Activated naive CD4-positive, alpha-beta T cell treated with anti-CD3 and anti-CD28 coated beads for 36 hours (primary cell): ENCODE measurements around the gene AP2S1. TPM values are rescaled to one million over a fixed set of nuclear protein-coding genes. Genes with fewer than 3 reads are reported as not detected.
"Not testable (repeated sequence)": the region's sequence is repeated elsewhere in the genome, so short reads cannot be mapped to it uniquely, and the experiment has no call there.

ENCODE experiments used
- CTCF ChIA-PET: fragments of 350-600 bp; sonication (Branson Sonifier 250); formaldehyde crosslinking; loops from one replicate; lab custom pipeline; 2021; ENCODE audit warnings: antibody characterized with exemption; lab: Charles Lee
- DNase-seq: peaks from one replicate; pipeline ENCODE4 v3.0.0-alpha.2; 2020
- H3K27ac Mint-ChIP-seq: one replicate; pipeline ENCODE4 v1.8.0; 2021; ENCODE audit warnings: mild to moderate bottlenecking, mixed read lengths
- H3K27me3 Mint-ChIP-seq: one replicate; pipeline ENCODE4 v1.8.0; 2021; ENCODE audit warnings: low read depth, mixed read lengths
- H3K36me3 Mint-ChIP-seq: one replicate; pipeline ENCODE4 v1.8.0; 2021; ENCODE audit warnings: low read depth, mixed read lengths
- H3K4me1 Mint-ChIP-seq: one replicate; pipeline ENCODE4 v1.8.0; 2021; ENCODE audit warnings: low read depth, mixed read lengths
- H3K4me3 Mint-ChIP-seq: one replicate; pipeline ENCODE4 v1.8.0; 2021; ENCODE audit warnings: mild to moderate bottlenecking, moderate library complexity, mixed read lengths
- H3K9me3 Mint-ChIP-seq: one replicate; pipeline ENCODE4 v1.8.0; 2021; ENCODE audit warnings: mixed read lengths
- intact Hi-C: fragments of 100-400 bp; cut with micrococcal nuclease; formaldehyde crosslinking; loops from one replicate; pipeline ENCODE4 v1.15.1; 2023
- total RNA-seq, 2 experiments: library from RNA; stranded (reverse); gene quantifications; one replicate each; pipeline ENCODE4 v1.2.3, GENCODE V29; 2021

The AP2S1 gene
- total RNA-seq = 100 to 1,000 TPM; 112 to 118 TPM

- H3K9me3 Mint-ChIP-seq = no peaks in the 10 kb centered on the region
- DNase-seq = peak; percentile 96
- H3K27ac Mint-ChIP-seq = peak within 1 kb of the TSS; percentile 74
- peak within 1 kb of the TSS; percentile 90 for H3K4me3 Mint-ChIP-seq
- peaks cover 3% of the 10 kb centered on the region for H3K36me3 Mint-ChIP-seq
- H3K27me3 Mint-ChIP-seq = no peaks in the 10 kb centered on the region
- intact Hi-C loops = loop anchor here (1.0 to 2.0 kb wide), 4 partner anchors 10 to 263 kb away; partner anchors contain the start of genes ARHGAP35, SLC1A5, TMEM160 and ZC3H4
- CTCF ChIA-PET = interaction anchor here (0.6 to 1.8 kb wide), 6 partner anchors 11 to 363 kb away, joined by 3 to 7 read pairs (median 4); no protein-coding TSS in a partner anchor
- H3K4me1 Mint-ChIP-seq = peaks cover 15% of the 10 kb centered on the region
These were observed at the start of gene AP2S1 for GRCh38 chr19:46850228-46851203. TSS of gene AP2S1 (minus strand) at chr19:46850846. CDS start at chr19:46850766, 80 bp downstream.

- Mint-ChIP-seq H3K4me1 (peaks cover 12% of the 10 kb centered on the region), H3K36me3 (no peaks in the 10 kb centered on the region), H3K9me3 (no peaks in the 10 kb centered on the region), H3K27ac (no peak overlapping the region), H3K27me3 (no peaks in the 10 kb centered on the region), H3K4me3 (no peak overlapping the region)
- CTCF ChIA-PET = no interaction called here
- no peak for DNase-seq
- intact Hi-C loops = no loop called here
These were observed 49.7 kb upstream of the AP2S1 start for GRCh38 chr19:46900341-46900740.

GRCh38 chr19:46898731-46899130 lies 48.1 kb upstream of the AP2S1 start:
- CTCF ChIA-PET = interaction anchor here (1.2 kb wide), 1 partner anchor 227 kb away, joined by 3 read pairs; no protein-coding TSS in a partner anchor
- no peaks in the 10 kb centered on the region for H3K27me3 Mint-ChIP-seq

GRCh38 chr19:46896076-46896794 lies 45.6 kb upstream of the AP2S1 start:
- no peak for DNase-seq
- Mint-ChIP-seq H3K9me3 (no peaks in the 10 kb centered on the region), H3K4me3 (no peak overlapping the region), H3K27me3 (no peaks in the 10 kb centered on the region), H3K4me1 (peaks cover 16% of the 10 kb centered on the region), H3K36me3 (no peaks in the 10 kb centered on the region), H3K27ac (no peak overlapping the region)
- CTCF ChIA-PET = no interaction called here
- intact Hi-C loops = no loop called here

More at GRCh38 chr19:46898731-46899130, 48.1 kb upstream of the AP2S1 start:
- Mint-ChIP-seq H3K4me1 (peaks cover 14% of the 10 kb centered on the region), H3K9me3 (no peaks in the 10 kb centered on the region), H3K27ac (no peak overlapping the region), H3K4me3 (no peak overlapping the region), H3K36me3 (no peaks in the 10 kb centered on the region)
- DNase-seq = no peak
- intact Hi-C loops = no loop called here

- Mint-ChIP-seq H3K27me3 (no peaks in the 10 kb centered on the region), H3K36me3 (no peaks in the 10 kb centered on the region), H3K4me3 (no peak overlapping the region), H3K9me3 (no peaks in the 10 kb centered on the region), H3K4me1 (peaks cover 20% of the 10 kb centered on the region), H3K27ac (no peak overlapping the region)
- no peak for DNase-seq
- intact Hi-C loops = no loop called here
- CTCF ChIA-PET = interaction anchor here (0.6 kb wide), 4 partner anchors 11 to 350 kb away, joined by 3 to 5 read pairs (median 4); no protein-coding TSS in a partner anchor
These were observed 41.9 kb upstream of the AP2S1 start for GRCh38 chr19:46892252-46893179.

- Mint-ChIP-seq H3K27me3 (no peaks in the 10 kb centered on the region), H3K4me1 (peaks cover 30% of the 10 kb centered on the region), H3K9me3 (no peaks in the 10 kb centered on the region), H3K4me3 (no peak overlapping the region), H3K27ac (no peak overlapping the region), H3K36me3 (no peaks in the 10 kb centered on the region)
- intact Hi-C loops = no loop called here
- CTCF ChIA-PET = no interaction called here
- DNase-seq = no peak
These were observed 40.0 kb upstream of the AP2S1 start for GRCh38 chr19:46890423-46891170.

- Mint-ChIP-seq H3K27me3 (no peaks in the 10 kb centered on the region), H3K4me3 (no peak overlapping the region), H3K9me3 (no peaks in the 10 kb centered on the region), H3K27ac (no peak overlapping the region), H3K36me3 (no peaks in the 10 kb centered on the region), H3K4me1 (peaks cover 16% of the 10 kb centered on the region)
- CTCF ChIA-PET = interaction anchor here (0.6 to 1.1 kb wide), 2 partner anchors 31 to 410 kb away, joined by 4 to 5 read pairs; no protein-coding TSS in a partner anchor
- no peak for DNase-seq
- intact Hi-C loops = no loop called here
These were observed 36.7 kb upstream of the AP2S1 start for GRCh38 chr19:46887240-46887782.

GRCh38 chr19:46886546-46887239 lies 36.0 kb upstream of the AP2S1 start:
- H3K27ac Mint-ChIP-seq = no peak overlapping the region
- no peaks in the 10 kb centered on the region for H3K9me3 Mint-ChIP-seq
- H3K36me3 Mint-ChIP-seq = no peaks in the 10 kb centered on the region
- CTCF ChIA-PET = interaction anchor here (1.2 kb wide), 1 partner anchor 105 kb away, joined by 3 read pairs; no protein-coding TSS in a partner anchor
- no peaks in the 10 kb centered on the region for H3K27me3 Mint-ChIP-seq
- peaks cover 16% of the 10 kb centered on the region for H3K4me1 Mint-ChIP-seq
- DNase-seq = no peak
- intact Hi-C loops = no loop called here
- H3K4me3 Mint-ChIP-seq = no peak overlapping the region

GRCh38 chr19:46885411-46885810 lies 34.8 kb upstream of the AP2S1 start:
- Mint-ChIP-seq H3K4me1 (peaks cover 16% of the 10 kb centered on the region), H3K27ac (no peak overlapping the region), H3K4me3 (no peak overlapping the region), H3K27me3 (no peaks in the 10 kb centered on the region), H3K36me3 (no peaks in the 10 kb centered on the region), H3K9me3 (no peaks in the 10 kb centered on the region)
- no peak for DNase-seq
- CTCF ChIA-PET = interaction anchor here (1.2 kb wide), 1 partner anchor 106 kb away, joined by 3 read pairs; no protein-coding TSS in a partner anchor
- intact Hi-C loops = no loop called here

GRCh38 chr19:46882751-46883150 lies 32.1 kb upstream of the AP2S1 start:
- DNase-seq, H3K4me3 Mint-ChIP-seq, H3K9me3 Mint-ChIP-seq, H3K27me3 Mint-ChIP-seq, intact Hi-C loops, H3K27ac Mint-ChIP-seq, H3K36me3 Mint-ChIP-seq: not testable (repeated sequence)
- peaks cover 14% of the 10 kb centered on the region for H3K4me1 Mint-ChIP-seq
- CTCF ChIA-PET = interaction anchor here (1.2 kb wide), 1 partner anchor 109 kb away, joined by 3 read pairs; no protein-coding TSS in a partner anchor
